Brain pericyte (primary cell): ENCODE data around the gene TLE3.
A peak's percentile ranks its signal among the peaks of the same experiment; 100 is the strongest.

ENCODE experiments used
- DNase-seq: peaks from one replicate; pipeline ENCODE4 v3.0.0-alpha.2; 2012; ENCODE audit warnings: low read depth, low spot score

Gene TLE3

GRCh38 chr15:70063261-70063925, 34.3 kb downstream of the TLE3 start:
- DNase-seq = no peak

GRCh38 chr15:70062321-70062956, 35.3 kb downstream of the TLE3 start:
- DNase-seq = peak; percentile 26

GRCh38 chr15:70061696-70062270, 35.9 kb downstream of the TLE3 start:
- no peak for DNase-seq

- DNase-seq = no peak
Observed at GRCh38 chr15:70060993-70061305, 36.8 kb downstream of the TLE3 start.

- DNase-seq = no peak
Observed at GRCh38 chr15:70060214-70060992, 37.3 kb downstream of the TLE3 start.

- no peak for DNase-seq
Observed at GRCh38 chr15:70059476-70060213, 38.1 kb downstream of the TLE3 start.

- no peak for DNase-seq
Observed at GRCh38 chr15:70058642-70059360, 38.9 kb downstream of the TLE3 start.

- DNase-seq = no peak
Observed at GRCh38 chr15:70057931-70058641, 39.6 kb downstream of the TLE3 start.

GRCh38 chr15:70056091-70056680, 41.5 kb downstream of the TLE3 start:
- no peak for DNase-seq

GRCh38 chr15:70055601-70056051, 42.1 kb downstream of the TLE3 start:
- DNase-seq = no peak

GRCh38 chr15:70054884-70055387, 42.8 kb downstream of the TLE3 start:
- DNase-seq = no peak

- DNase-seq = no peak
Observed at GRCh38 chr15:70054366-70054765, 43.4 kb downstream of the TLE3 start.

- no peak for DNase-seq
Observed at GRCh38 chr15:70053716-70054229, 43.9 kb downstream of the TLE3 start.

GRCh38 chr15:70053001-70053715, 44.6 kb downstream of the TLE3 start:
- no peak for DNase-seq

GRCh38 chr15:70051948-70052633, 45.6 kb downstream of the TLE3 start:
- no peak for DNase-seq

- no peak for DNase-seq
Observed at GRCh38 chr15:70050970-70051369, 46.7 kb downstream of the TLE3 start.

- DNase-seq = no peak
Observed at GRCh38 chr15:70050441-70050840, 47.3 kb downstream of the TLE3 start.

GRCh38 chr15:70049701-70050301, 47.9 kb downstream of the TLE3 start:
- no peak for DNase-seq
